DND-41 (cell line): ENCODE measurements around the gene TSG101.

Source experiments
- ATAC-seq: fragments of 200-7000 bp; cut with Tn5 transposase; 3 replicates; pipeline ENCODE4 v1.9.1; 2021; ENCODE audit warnings: low read depth; ENCODE audit not compliant: insufficient read depth
- DNase-seq: peaks from one replicate; pipeline ENCODE4 v3.0.0-alpha.2; 2020
- H2AFZ ChIP-seq: 2 replicates; pipeline ENCODE4 v1.6.0; 2012; ENCODE audit warnings: low read depth, low read length
- H3K27ac ChIP-seq: 2 replicates; pipeline ENCODE4 v1.5.1; 2012; ENCODE audit warnings: low read length, inconsistent platforms
- H3K27me3 ChIP-seq: fragments of 200-600 bp; sonication (generic); 2 replicates; pipeline ENCODE4 v1.6.0; 2012; ENCODE audit warnings: low read length, mild to moderate bottlenecking, inconsistent platforms; ENCODE audit not compliant: insufficient read depth, poor library complexity
- H3K36me3 ChIP-seq: 2 replicates; pipeline ENCODE4 v1.5.1; 2012; ENCODE audit warnings: low read length, inconsistent platforms; ENCODE audit not compliant: insufficient read depth
- H3K4me1 ChIP-seq: 2 replicates; pipeline ENCODE4 v1.5.1; 2012; ENCODE audit warnings: mild to moderate bottlenecking, low read length; ENCODE audit not compliant: insufficient read depth
- H3K4me2 ChIP-seq: 2 replicates; pipeline ENCODE4 v1.6.0; 2012; ENCODE audit warnings: mild to moderate bottlenecking, moderate library complexity, low read length, inconsistent platforms; ENCODE audit not compliant: insufficient read depth
- H3K4me3 ChIP-seq, 2 experiments: fragments of 200-600 bp in 1 of 2; shearing (Covaris generic) in 1 of 2; 2 replicates each; pipeline ENCODE4 v1.5.1; 2012 to 2016; ENCODE audit warnings: inconsistent platforms in 2 of 2, low read length in 2 of 2, mild to moderate bottlenecking in 2 of 2, low read depth in 1 of 2, moderate library complexity in 1 of 2
- H3K79me2 ChIP-seq: 2 replicates; pipeline ENCODE4 v1.6.0; 2012; ENCODE audit warnings: low read length, inconsistent platforms; ENCODE audit not compliant: insufficient read depth
- H3K9ac ChIP-seq: 2 replicates; pipeline ENCODE4 v1.6.0; 2012; ENCODE audit warnings: low read depth, mild to moderate bottlenecking, inconsistent platforms, low read length, moderate library complexity
- H3K9me3 ChIP-seq: 2 replicates; pipeline ENCODE4 v1.5.1; 2012; ENCODE audit warnings: low read length, moderate library complexity, mild to moderate bottlenecking, inconsistent platforms; ENCODE audit not compliant: insufficient read depth, severe bottlenecking
- H4K20me1 ChIP-seq: 2 replicates; pipeline ENCODE4 v1.6.0; 2012; ENCODE audit warnings: low read length; ENCODE audit not compliant: insufficient read depth
- EZH2 ChIP-seq: IDR thresholded peaks from 3 replicates; pipeline ENCODE4 v1.6.1; 2012; ENCODE audit warnings: borderline replicate concordance, low read depth, mild to moderate bottlenecking, moderate library complexity, low read length, inconsistent platforms; ENCODE audit not compliant: severe bottlenecking
- TF ChIP-seq, protein P1 (sequence below): IDR thresholded peaks from 2 replicates; pipeline ENCODE4 v1.5.1; 2012; ENCODE audit warnings: borderline replicate concordance, low read length, moderate library complexity, mild to moderate bottlenecking; ENCODE audit not compliant: poor library complexity, severe bottlenecking; ENCODE audit errors: extremely low read depth

TSG101 gene

DNA sequence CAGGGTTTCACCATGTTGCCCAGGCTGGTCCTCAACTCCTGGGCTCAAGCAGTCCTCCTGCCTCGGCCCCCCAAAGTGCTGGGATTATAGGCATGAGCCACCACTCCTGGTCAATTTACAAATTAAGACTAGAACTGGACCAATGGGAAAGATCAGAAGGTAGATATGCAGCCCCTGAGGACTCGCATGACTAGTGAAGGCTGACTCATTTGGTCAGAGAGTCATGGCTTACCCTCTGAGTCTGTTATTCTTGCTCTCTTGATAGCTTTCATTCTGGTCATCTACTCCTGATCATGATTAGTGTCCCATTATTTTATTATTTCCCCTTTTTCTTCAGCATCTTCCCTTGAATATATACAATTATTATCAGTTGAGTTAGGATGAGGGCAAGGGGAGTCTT, 73.8 kb downstream of the TSG101 start:
- no peaks in the 10 kb centered on the region for H3K36me3 ChIP-seq
- ATAC-seq: no peak
- H3K9ac ChIP-seq: no peak overlapping the region
- no peaks in the 10 kb centered on the region for H3K9me3 ChIP-seq
- TF ChIP-seq EZH2: no peak
- TF ChIP-seq, protein P1, sequence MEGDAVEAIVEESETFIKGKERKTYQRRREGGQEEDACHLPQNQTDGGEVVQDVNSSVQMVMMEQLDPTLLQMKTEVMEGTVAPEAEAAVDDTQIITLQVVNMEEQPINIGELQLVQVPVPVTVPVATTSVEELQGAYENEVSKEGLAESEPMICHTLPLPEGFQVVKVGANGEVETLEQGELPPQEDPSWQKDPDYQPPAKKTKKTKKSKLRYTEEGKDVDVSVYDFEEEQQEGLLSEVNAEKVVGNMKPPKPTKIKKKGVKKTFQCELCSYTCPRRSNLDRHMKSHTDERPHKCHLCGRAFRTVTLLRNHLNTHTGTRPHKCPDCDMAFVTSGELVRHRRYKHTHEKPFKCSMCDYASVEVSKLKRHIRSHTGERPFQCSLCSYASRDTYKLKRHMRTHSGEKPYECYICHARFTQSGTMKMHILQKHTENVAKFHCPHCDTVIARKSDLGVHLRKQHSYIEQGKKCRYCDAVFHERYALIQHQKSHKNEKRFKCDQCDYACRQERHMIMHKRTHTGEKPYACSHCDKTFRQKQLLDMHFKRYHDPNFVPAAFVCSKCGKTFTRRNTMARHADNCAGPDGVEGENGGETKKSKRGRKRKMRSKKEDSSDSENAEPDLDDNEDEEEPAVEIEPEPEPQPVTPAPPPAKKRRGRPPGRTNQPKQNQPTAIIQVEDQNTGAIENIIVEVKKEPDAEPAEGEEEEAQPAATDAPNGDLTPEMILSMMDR: no peak
- H4K20me1 ChIP-seq: no peaks in the 10 kb centered on the region
- H3K4me2 ChIP-seq: no peak overlapping the region
- peaks cover 3% of the 10 kb centered on the region for H3K27me3 ChIP-seq
- H3K27ac ChIP-seq: no peak overlapping the region
- H3K4me3 ChIP-seq: no peak overlapping the region
- no peaks in the 10 kb centered on the region for H3K79me2 ChIP-seq
- H2AFZ ChIP-seq: no peak overlapping the region
- H3K4me1 ChIP-seq: no peaks in the 10 kb centered on the region
- DNase-seq: no peak

DNA sequence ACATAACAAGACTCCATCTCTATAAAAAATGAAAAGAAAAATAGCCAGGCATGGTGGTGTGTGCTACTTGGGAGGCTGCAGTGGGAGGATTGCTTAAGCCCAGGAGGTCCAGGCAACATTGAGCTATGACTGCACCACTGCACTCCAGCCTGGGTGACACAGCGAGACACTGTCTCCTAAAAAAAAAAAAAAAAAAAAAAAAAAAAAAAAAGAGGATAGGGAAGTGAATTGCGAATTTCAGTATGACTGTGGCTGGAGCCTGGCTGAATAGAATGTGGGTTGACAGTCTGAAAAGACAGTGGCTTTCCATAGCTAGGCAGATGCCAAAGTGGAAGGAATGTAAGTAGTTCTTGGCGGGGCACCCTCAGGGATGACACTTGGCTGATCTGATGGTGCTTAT, 77.5 kb downstream of the TSG101 start:
- no peak overlapping the region for H2AFZ ChIP-seq
- H4K20me1 ChIP-seq: no peaks in the 10 kb centered on the region
- TF ChIP-seq, protein P1: no peak
- no peak overlapping the region for H3K27ac ChIP-seq
- no peaks in the 10 kb centered on the region for H3K36me3 ChIP-seq
- no peak overlapping the region for H3K9ac ChIP-seq
- H3K4me2 ChIP-seq: no peak overlapping the region
- peaks cover 3% of the 10 kb centered on the region for H3K27me3 ChIP-seq
- no peaks in the 10 kb centered on the region for H3K9me3 ChIP-seq
- H3K4me1 ChIP-seq: no peaks in the 10 kb centered on the region
- no peak overlapping the region for H3K4me3 ChIP-seq
- DNase-seq: no peak
- no peak for ATAC-seq
- H3K79me2 ChIP-seq: no peaks in the 10 kb centered on the region

DNA sequence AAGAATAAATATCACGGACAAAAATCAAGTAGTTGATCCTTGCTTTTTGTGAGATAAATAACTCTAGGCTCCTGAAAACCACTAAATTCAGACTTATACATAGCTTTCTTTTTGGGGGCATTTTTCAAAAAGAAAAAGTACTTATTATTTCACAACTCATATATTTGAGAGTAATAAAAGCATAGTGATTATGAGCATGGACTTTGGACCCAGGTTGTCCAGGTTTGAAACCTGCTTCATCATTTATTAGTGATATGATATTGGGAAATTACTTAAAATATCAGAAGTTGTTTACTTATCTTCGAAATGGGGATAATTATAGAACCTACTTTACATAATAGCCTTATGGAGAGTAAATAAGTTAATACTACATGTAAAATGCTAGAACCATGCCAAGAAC, 88.1 kb downstream of the TSG101 start:
- Histone ChIP-seq H3K9ac (no peak overlapping the region), H3K4me2 (no peak overlapping the region), H3K9me3 (peaks cover 6% of the 10 kb centered on the region), H3K4me3 (no peak overlapping the region), H3K27me3 (no peaks in the 10 kb centered on the region), H3K4me1 (no peaks in the 10 kb centered on the region), H3K79me2 (no peaks in the 10 kb centered on the region), H4K20me1 (no peaks in the 10 kb centered on the region), H3K36me3 (no peaks in the 10 kb centered on the region), H3K27ac (no peak overlapping the region), H2AFZ (no peak overlapping the region)
- DNase-seq: no peak
- no peak for ATAC-seq
- TF ChIP-seq, protein P1: no peak
- TF ChIP-seq EZH2: no peak
